Left lobe of liver (tissue), 2 donors: ENCODE data around the gene GUCA1A. TPM values are rescaled to one million over a fixed set of nuclear protein-coding genes. Genes with fewer than 3 reads are reported as not detected.

Experiments
- ATAC-seq: fragments of 200-7000 bp; cut with Tn5 transposase; one replicate; pipeline ENCODE4 v1.9.1; 2020; ENCODE audit warnings: mild to moderate bottlenecking, moderate library complexity
- DNase-seq: peaks from one replicate; pipeline ENCODE4 v3.0.0-alpha.2; 2020; ENCODE audit warnings: low spot score
- total RNA-seq: library from RNA; stranded (reverse); gene quantifications from one replicate; pipeline ENCODE4 v1.2.1, GENCODE V29; 2021
- donor health status: DM: no; HTN: no; CAD: no; lungs with moderate emphysema.
- donor health status: DM: no; HTN: yes; CAD: no.

GUCA1A gene
- not detected for total RNA-seq

- no peak for ATAC-seq
- no peak for DNase-seq
Measured at GRCh38 chr6:42173101-42173500, at the start of gene GUCA1A. Gene GUCA1A, plus strand, starts transcription at chr6:42173364. Its CDS starts 250 bp downstream, at chr6:42173614.

GRCh38 chr6:42123379-42124103 lies 49.6 kb upstream of the GUCA1A start:
- no peak for ATAC-seq
- no peak for DNase-seq

GRCh38 chr6:42124223-42124836 lies 48.8 kb upstream of the GUCA1A start:
- ATAC-seq = no peak
- no peak for DNase-seq

GRCh38 chr6:42125231-42125630 lies 47.9 kb upstream of the GUCA1A start:
- DNase-seq (no peak), ATAC-seq (no peak)

- DNase-seq (no peak), ATAC-seq (no peak)
Measured at GRCh38 chr6:42125663-42126062, 47.5 kb upstream of the GUCA1A start.

GRCh38 chr6:42128460-42129359 lies 44.5 kb upstream of the GUCA1A start:
- DNase-seq = no peak

GRCh38 chr6:42129360-42129676 lies 43.8 kb upstream of the GUCA1A start:
- ATAC-seq (no peak), DNase-seq (no peak)

More at GRCh38 chr6:42128460-42129359, 44.5 kb upstream of the GUCA1A start:
- peak; percentile 67 for ATAC-seq

GRCh38 chr6:42131531-42131930 lies 41.6 kb upstream of the GUCA1A start:
- ATAC-seq (no peak), DNase-seq (no peak)

GRCh38 chr6:42133926-42134325 lies 39.2 kb upstream of the GUCA1A start:
- DNase-seq (no peak), ATAC-seq (no peak)

- DNase-seq (no peak), ATAC-seq (no peak)
Measured at GRCh38 chr6:42135161-42135560, 38.0 kb upstream of the GUCA1A start.

GRCh38 chr6:42135722-42136121 lies 37.4 kb upstream of the GUCA1A start:
- ATAC-seq = no peak
- DNase-seq = no peak

- DNase-seq (no peak), ATAC-seq (no peak)
Measured at GRCh38 chr6:42136508-42137193, 36.5 kb upstream of the GUCA1A start.

- ATAC-seq = no peak
- no peak for DNase-seq
Measured at GRCh38 chr6:42137194-42137753, 35.9 kb upstream of the GUCA1A start.

- ATAC-seq (no peak), DNase-seq (no peak)
Measured at GRCh38 chr6:42138190-42138589, 35.0 kb upstream of the GUCA1A start.

GRCh38 chr6:42138630-42139619 lies 34.2 kb upstream of the GUCA1A start:
- DNase-seq = no peak
- no peak for ATAC-seq

GRCh38 chr6:42140032-42140431 lies 33.1 kb upstream of the GUCA1A start:
- no peak for DNase-seq
- ATAC-seq = no peak

GRCh38 chr6:42140756-42141602 lies 32.2 kb upstream of the GUCA1A start:
- ATAC-seq (peak; percentile 70), DNase-seq (peak; percentile 55)

- ATAC-seq (peak; percentile 40), DNase-seq (no peak)
Measured at GRCh38 chr6:42141603-42142117, 31.5 kb upstream of the GUCA1A start.
